Activated naive CD4-positive, alpha-beta T cell treated with anti-CD3 and anti-CD28 coated beads, Interleukin-2, amount 50 U/mL, for 24 hours (primary cell): ENCODE data around the gene SMLR1.

ENCODE experiments used
- H3K27ac Mint-ChIP-seq: one replicate; pipeline ENCODE4 v1.8.0; 2021; ENCODE audit warnings: mild to moderate bottlenecking, mixed read lengths
- H3K27me3 Mint-ChIP-seq: one replicate; pipeline ENCODE4 v1.8.0; 2021; ENCODE audit warnings: mixed read lengths
- H3K36me3 Mint-ChIP-seq: one replicate; pipeline ENCODE4 v1.8.0; 2021; ENCODE audit warnings: mixed read lengths
- H3K4me1 Mint-ChIP-seq: one replicate; pipeline ENCODE4 v1.8.0; 2021; ENCODE audit warnings: mixed read lengths
- H3K4me3 Mint-ChIP-seq: one replicate; pipeline ENCODE4 v1.8.0; 2021; ENCODE audit warnings: mild to moderate bottlenecking, mixed read lengths
- H3K9me3 Mint-ChIP-seq: one replicate; pipeline ENCODE4 v1.8.0; 2021; ENCODE audit warnings: mixed read lengths

SMLR1 gene

DNA sequence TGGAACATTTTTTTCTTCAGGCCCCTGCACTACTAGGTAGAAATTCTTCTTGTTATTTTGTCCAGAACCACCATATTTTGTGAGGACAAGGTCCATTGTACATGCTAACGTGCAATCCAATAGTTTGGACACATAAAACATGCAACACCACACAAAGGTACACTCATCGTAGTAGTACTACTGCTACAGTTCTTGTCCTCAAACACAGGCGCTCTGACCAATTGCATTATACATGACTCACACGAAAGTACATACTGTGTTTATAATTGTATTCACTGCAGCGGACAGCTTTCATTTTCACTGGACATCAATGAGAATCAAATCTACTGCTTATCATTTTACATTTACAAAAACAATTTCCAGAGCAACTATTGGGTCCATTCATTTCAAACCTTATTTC lies 15.3 kb upstream of the SMLR1 start:
- no peaks in the 10 kb centered on the region for H3K9me3 Mint-ChIP-seq
- no peak overlapping the region for H3K27ac Mint-ChIP-seq
- H3K4me3 Mint-ChIP-seq: no peak overlapping the region
- no peaks in the 10 kb centered on the region for H3K4me1 Mint-ChIP-seq
- no peaks in the 10 kb centered on the region for H3K36me3 Mint-ChIP-seq
- peaks cover 1% of the 10 kb centered on the region for H3K27me3 Mint-ChIP-seq

- no peaks in the 10 kb centered on the region for H3K4me1 Mint-ChIP-seq
Measured at GRCh38 chr6:130814506-130814905, 12.7 kb upstream of the SMLR1 start.

DNA sequence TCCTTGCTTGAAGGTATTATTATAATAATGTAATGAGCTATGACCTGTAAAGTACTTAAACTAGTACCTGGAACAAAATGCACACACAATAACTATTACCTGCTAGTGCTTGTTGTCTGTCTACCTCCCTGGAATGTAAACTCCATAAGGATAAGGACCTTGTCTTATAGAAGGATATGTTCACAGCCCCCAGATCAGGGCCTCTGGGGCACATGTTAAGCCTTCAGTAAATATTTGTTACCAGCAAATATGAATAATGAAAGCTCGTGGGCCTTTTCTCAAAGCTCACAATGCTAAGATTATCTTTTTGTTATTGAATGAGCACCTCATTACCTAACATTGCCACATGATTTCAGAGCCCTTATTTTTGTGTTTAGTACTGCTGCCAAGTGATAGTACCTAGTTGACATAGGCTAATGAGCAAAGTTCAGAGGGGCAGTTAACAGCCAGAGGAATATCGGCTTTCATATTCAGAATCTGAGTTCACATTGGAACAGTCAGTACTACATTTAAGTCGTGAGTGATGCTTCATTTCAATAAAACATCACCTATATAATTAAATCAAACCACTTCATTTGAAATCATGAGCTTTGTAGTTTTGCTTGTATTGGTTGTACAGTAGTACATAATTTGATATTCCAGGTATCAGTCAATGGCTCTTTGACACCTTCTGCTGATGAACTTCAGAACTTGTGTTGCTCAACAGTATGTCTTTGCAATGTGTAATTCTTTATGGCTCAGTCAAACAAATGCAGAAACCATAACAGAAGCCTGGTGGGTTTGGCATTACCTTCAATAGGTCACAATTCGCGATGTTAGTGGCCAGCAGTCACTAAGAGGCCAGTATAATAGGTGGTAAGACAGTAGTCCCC lies 11.8 kb upstream of the SMLR1 start:
- no peaks in the 10 kb centered on the region for H3K4me1 Mint-ChIP-seq
- H3K36me3 Mint-ChIP-seq: peaks cover 6% of the 10 kb centered on the region
- H3K27me3 Mint-ChIP-seq: peaks cover 7% of the 10 kb centered on the region
- no peak overlapping the region for H3K4me3 Mint-ChIP-seq
- H3K27ac Mint-ChIP-seq: no peak overlapping the region
- H3K9me3 Mint-ChIP-seq: peaks cover 14% of the 10 kb centered on the region

More at GRCh38 chr6:130814506-130814905, 12.7 kb upstream of the SMLR1 start:
- H3K9me3 Mint-ChIP-seq: peaks cover 13% of the 10 kb centered on the region
- peaks cover 6% of the 10 kb centered on the region for H3K36me3 Mint-ChIP-seq
- H3K4me3 Mint-ChIP-seq: no peak overlapping the region
- H3K27me3 Mint-ChIP-seq: peaks cover 4% of the 10 kb centered on the region
- H3K27ac Mint-ChIP-seq: no peak overlapping the region

GRCh38 chr6:130822736-130823135 lies 4.5 kb upstream of the SMLR1 start:
- Mint-ChIP-seq H3K4me1 (peaks cover 6% of the 10 kb centered on the region), H3K27ac (no peak overlapping the region), H3K4me3 (no peak overlapping the region), H3K9me3 (peaks cover 8% of the 10 kb centered on the region), H3K27me3 (peaks cover 7% of the 10 kb centered on the region), H3K36me3 (peaks cover 1% of the 10 kb centered on the region)

DNA sequence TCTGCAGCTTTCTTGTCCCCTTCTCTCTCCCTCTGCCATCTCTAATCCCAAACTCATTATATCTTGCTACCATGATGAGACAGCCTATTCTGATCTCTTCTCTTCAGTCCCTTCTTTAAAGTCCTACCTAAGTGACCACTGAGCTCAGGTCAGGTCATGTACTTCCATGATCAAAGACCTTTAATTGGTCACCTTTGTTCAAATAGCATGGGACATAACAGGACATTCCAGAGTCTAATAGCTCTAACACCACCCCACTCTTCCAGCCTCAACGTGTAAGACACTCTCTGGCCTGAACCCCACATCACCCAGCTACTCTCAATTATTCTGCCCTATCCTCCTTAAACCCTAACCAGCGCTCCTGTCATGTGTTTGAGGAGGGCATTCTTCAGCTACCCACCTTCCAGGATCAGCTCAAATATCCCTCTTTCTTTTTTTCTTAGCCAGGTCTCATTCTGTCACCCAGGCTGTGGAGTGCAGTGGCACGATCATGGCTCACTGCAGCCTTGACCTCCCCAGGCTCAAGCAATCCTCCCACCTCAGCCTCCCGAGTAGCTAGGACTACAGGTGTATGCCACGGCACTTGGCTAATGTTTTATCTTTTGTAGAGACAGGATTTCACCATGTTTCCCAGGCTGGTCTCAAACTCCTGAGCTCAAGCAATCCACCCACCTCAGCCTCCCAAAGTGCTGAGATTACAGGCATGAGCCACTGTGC lies 2.1 kb upstream of the SMLR1 start:
- no peaks in the 10 kb centered on the region for H3K27me3 Mint-ChIP-seq
- H3K4me1 Mint-ChIP-seq: peaks cover 6% of the 10 kb centered on the region
- no peaks in the 10 kb centered on the region for H3K9me3 Mint-ChIP-seq
- no peak overlapping the region for H3K4me3 Mint-ChIP-seq
- H3K36me3 Mint-ChIP-seq: no peaks in the 10 kb centered on the region
- no peak overlapping the region for H3K27ac Mint-ChIP-seq

DNA sequence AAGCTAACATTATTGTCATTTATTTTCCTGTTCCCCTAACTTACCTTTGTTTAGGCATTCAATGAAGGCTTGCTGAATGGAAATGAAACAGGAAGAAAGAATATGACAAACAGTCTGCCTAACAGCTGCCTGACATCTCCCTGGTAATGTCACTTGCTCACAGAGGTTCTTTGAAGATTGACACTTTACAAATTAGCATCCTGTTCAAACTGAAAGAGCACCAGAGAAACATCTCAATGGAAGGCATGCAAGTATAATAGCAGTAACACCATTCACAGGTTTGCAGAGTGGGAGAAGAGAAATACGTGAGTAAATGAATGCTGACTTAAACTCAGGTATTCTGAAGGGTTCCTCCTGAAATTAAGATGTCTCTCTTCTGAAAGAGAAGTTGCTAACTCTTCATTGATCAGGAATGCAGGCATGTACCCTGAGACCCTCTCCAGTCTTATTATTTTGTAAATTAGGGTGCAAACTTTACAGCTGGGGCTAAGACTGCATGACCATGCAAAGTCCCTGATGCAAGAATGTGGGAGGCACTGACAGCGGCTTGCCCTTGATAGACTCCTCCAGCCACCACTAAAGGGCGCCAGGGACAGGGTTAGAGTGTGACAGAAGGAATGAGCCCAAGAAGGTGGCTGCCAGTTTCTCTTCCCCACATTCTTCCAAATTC lies 1.3 kb upstream of the SMLR1 start:
- Mint-ChIP-seq H3K9me3 (no peaks in the 10 kb centered on the region), H3K4me1 (peaks cover 6% of the 10 kb centered on the region)

GRCh38 chr6:130826442-130827246 lies 562 bp upstream of the SMLR1 start:
- no peaks in the 10 kb centered on the region for H3K9me3 Mint-ChIP-seq
- no peaks in the 10 kb centered on the region for H3K36me3 Mint-ChIP-seq
- H3K4me1 Mint-ChIP-seq: peaks cover 6% of the 10 kb centered on the region
- H3K27ac Mint-ChIP-seq: no peak overlapping the region
- H3K4me3 Mint-ChIP-seq: no peak overlapping the region
- H3K27me3 Mint-ChIP-seq: no peaks in the 10 kb centered on the region

More for the DNA sequence above, 1.3 kb upstream of the SMLR1 start:
- H3K4me3 Mint-ChIP-seq: no peak overlapping the region
- H3K27ac Mint-ChIP-seq: no peak overlapping the region
- H3K36me3 Mint-ChIP-seq: no peaks in the 10 kb centered on the region
- H3K27me3 Mint-ChIP-seq: no peaks in the 10 kb centered on the region

DNA sequence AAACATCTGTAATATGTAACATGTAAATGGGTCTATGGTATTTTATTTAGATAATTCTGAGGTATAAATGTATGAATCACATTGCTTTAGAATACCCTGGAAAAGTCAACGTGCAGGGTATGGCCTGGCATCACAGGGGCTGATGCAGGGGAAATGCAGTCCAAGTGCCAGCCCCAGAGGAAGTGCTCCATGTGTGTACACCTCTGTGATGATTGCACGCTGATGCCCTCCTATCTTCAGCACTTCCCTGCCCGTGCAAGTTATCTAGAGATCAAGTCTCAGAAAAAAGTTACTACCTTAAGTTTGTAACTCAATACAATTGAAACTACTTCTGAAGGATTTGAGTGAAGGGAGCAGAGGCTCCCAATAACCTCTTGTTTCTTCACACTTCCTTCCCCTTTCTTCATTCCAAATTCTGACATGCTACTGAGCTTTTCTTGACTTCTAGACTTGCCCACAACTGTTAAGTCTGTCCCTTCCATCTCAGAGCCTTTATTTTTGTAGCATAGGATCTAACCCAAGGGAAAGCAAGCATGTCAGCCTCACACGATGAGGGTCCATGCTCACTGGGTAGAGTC lies 2.2 kb downstream of the SMLR1 start:
- Mint-ChIP-seq H3K4me1 (peaks cover 6% of the 10 kb centered on the region), H3K4me3 (no peak overlapping the region), H3K9me3 (no peaks in the 10 kb centered on the region), H3K27me3 (no peaks in the 10 kb centered on the region), H3K27ac (no peak overlapping the region), H3K36me3 (no peaks in the 10 kb centered on the region)

- Mint-ChIP-seq H3K27ac (no peak overlapping the region), H3K9me3 (no peaks in the 10 kb centered on the region), H3K4me1 (no peaks in the 10 kb centered on the region), H3K27me3 (no peaks in the 10 kb centered on the region), H3K36me3 (no peaks in the 10 kb centered on the region), H3K4me3 (no peak overlapping the region)
Measured at GRCh38 chr6:130831607-130832006, 4.4 kb downstream of the SMLR1 start.

GRCh38 chr6:130833569-130833968 lies 6.4 kb downstream of the SMLR1 start:
- no peaks in the 10 kb centered on the region for H3K27me3 Mint-ChIP-seq
- H3K4me1 Mint-ChIP-seq: no peaks in the 10 kb centered on the region
- H3K27ac Mint-ChIP-seq: no peak overlapping the region
- no peaks in the 10 kb centered on the region for H3K36me3 Mint-ChIP-seq
- H3K4me3 Mint-ChIP-seq: no peak overlapping the region
- no peaks in the 10 kb centered on the region for H3K9me3 Mint-ChIP-seq

GRCh38 chr6:130834482-130835251 lies 7.5 kb downstream of the SMLR1 start:
- Mint-ChIP-seq H3K36me3 (no peaks in the 10 kb centered on the region), H3K4me3 (no peak overlapping the region), H3K9me3 (no peaks in the 10 kb centered on the region), H3K4me1 (no peaks in the 10 kb centered on the region), H3K27me3 (no peaks in the 10 kb centered on the region), H3K27ac (no peak overlapping the region)

GRCh38 chr6:130836055-130836640 lies 8.9 kb downstream of the SMLR1 start:
- Mint-ChIP-seq H3K36me3 (no peaks in the 10 kb centered on the region), H3K4me1 (no peaks in the 10 kb centered on the region), H3K27me3 (no peaks in the 10 kb centered on the region), H3K4me3 (no peak overlapping the region), H3K27ac (no peak overlapping the region), H3K9me3 (no peaks in the 10 kb centered on the region)

DNA sequence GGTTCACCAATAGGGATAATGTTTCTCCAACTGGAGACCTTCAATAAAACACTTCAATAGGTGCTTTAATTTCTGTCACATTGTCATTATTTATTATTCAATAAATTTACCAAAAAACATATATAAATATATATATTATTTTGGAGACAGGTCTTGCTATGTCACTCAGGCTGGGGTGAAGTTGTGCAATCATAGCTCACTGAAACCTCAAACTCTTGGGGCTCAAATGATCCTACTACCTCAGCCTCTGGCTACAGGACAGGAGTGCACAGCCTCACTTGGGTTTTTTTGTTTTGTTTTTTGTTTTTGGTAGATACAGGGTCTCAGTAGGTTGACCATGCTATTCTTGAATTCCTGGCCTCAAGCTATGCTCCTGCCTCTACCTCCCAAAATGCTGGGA lies 9.9 kb downstream of the SMLR1 start:
- no peaks in the 10 kb centered on the region for H3K9me3 Mint-ChIP-seq

GRCh38 chr6:130838250-130838860 lies 11.1 kb downstream of the SMLR1 start:
- H3K27ac Mint-ChIP-seq: no peak overlapping the region
- H3K36me3 Mint-ChIP-seq: no peaks in the 10 kb centered on the region
- H3K9me3 Mint-ChIP-seq: no peaks in the 10 kb centered on the region
- no peaks in the 10 kb centered on the region for H3K27me3 Mint-ChIP-seq
- H3K4me1 Mint-ChIP-seq: no peaks in the 10 kb centered on the region
- no peak overlapping the region for H3K4me3 Mint-ChIP-seq

More for the DNA sequence above, 9.9 kb downstream of the SMLR1 start:
- Mint-ChIP-seq H3K27ac (no peak overlapping the region), H3K36me3 (no peaks in the 10 kb centered on the region), H3K4me1 (no peaks in the 10 kb centered on the region), H3K27me3 (no peaks in the 10 kb centered on the region), H3K4me3 (no peak overlapping the region)
